ENCODE measurements around the gene PER3. TPM values are rescaled to one million over a fixed set of nuclear protein-coding genes. Genes with fewer than 3 reads are reported as not detected.

The PER3 gene
- total RNA-seq, 1 experiment from 2014 or later, result 9.0 TPM

DNA sequence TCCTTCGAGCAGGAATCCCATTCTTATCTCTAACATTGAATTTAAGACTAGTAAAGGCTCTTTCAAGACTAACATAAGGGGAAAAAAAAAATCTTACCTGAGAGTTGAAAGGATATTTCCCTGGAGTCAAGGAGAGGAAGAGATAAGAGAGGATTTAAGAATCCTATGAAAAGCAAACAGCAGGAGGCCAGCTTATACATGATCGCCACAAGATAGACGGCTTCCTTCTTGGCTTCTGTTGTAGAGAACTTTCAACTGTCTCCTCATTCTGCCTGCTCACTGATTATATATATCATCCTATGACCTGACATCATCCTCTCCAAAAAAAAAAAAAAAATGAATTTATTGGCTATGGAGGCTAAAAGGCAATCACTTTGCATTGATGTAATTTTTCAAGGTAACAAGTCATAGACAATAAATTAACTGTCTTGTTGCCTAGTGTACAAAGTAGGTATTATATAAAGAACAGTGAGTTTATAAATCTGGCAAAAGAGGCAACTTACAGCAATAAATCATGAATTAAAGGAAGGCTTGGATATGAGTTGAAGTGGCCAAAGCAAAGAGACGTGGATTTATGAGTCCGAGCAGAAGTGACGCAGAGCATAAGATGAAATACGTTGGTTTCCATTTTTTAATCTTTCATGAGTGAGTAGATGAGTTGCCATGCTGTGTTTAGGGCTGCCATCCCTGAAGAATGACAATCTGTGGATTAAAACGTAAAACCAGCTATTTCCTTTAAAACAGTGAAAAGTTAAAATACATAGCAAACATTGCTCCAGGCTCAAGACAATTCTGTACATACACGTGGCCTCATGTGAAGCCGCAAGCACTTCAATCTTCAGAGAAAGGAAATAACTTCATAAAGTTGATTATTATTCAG is 69.0 kb downstream of the PER3 start, which contains the start of gene UTS2:
TSS of gene UTS2 (minus strand) at position 262 of the 880 bp plus-strand sequence. CDS start at position 200, 62 bp downstream.
- Histone ChIP-seq H3K4me1 (ENCODE audit: insufficient read depth, low read length) (no peaks in the 10 kb centered on the region), H3K27ac (ENCODE audit: insufficient read length, low read depth, low read length) (no peak within 1 kb of the TSS), H3K4me2 (ENCODE audit: insufficient read depth, insufficient read length, low read length) (no peak within 1 kb of the TSS), H4K20me1 (ENCODE audit: control insufficient read depth, insufficient read depth, insufficient read length) (no peaks in the 10 kb centered on the region), H3K18ac (ENCODE audit: insufficient read length, low read depth, low read length) (no peak within 1 kb of the TSS), H3K9ac (ENCODE audit: extremely low read depth, insufficient read length, low read length) (no peak within 1 kb of the TSS), H3K79me1 (ENCODE audit: insufficient read depth, low read depth, low read length, poor library complexity, severe bottlenecking) (no peaks in the 10 kb centered on the region), H3K79me2 (ENCODE audit: insufficient read depth, low read length) (no peaks in the 10 kb centered on the region), H2BK120ac (ENCODE audit: low read depth, low read length, poor library complexity, severe bottlenecking) (no peak within 1 kb of the TSS), H4K5ac (ENCODE audit: insufficient read length, low read depth, low read length) (no peak within 1 kb of the TSS), H3K4ac (ENCODE audit: low read depth, low read length) (no peak within 1 kb of the TSS), H3K9me3 (ENCODE audit: control insufficient read depth, low read depth, low read length) (no peaks in the 10 kb centered on the region), H3K27me3 (ENCODE audit: insufficient read depth, low read length) (no peaks in the 10 kb centered on the region), H3K56ac (ENCODE audit: insufficient read length, low read depth, low read length) (no peak within 1 kb of the TSS), H2BK5ac (ENCODE audit: insufficient read length, low read length) (no peak within 1 kb of the TSS), H2BK20ac (ENCODE audit: low read depth, low read length, poor library complexity, severe bottlenecking) (no peak within 1 kb of the TSS), H2BK15ac (ENCODE audit: low read depth, low read length) (no peak within 1 kb of the TSS), H2AK5ac (ENCODE audit: insufficient read length, low read length) (no peak within 1 kb of the TSS), H2BK12ac (ENCODE audit: insufficient read length, low read depth, low read length) (no peak within 1 kb of the TSS), H4K8ac (replicated peaks; ENCODE audit: insufficient read length, low read depth, low read length) (no peak within 1 kb of the TSS), H3K23me2 (ENCODE audit: insufficient read length, low read depth, low read length, poor library complexity, severe bottlenecking) (no peaks in the 10 kb centered on the region), H2AFZ (ENCODE audit: low read length) (no peak within 1 kb of the TSS), H3K23ac (ENCODE audit: insufficient read length, low read depth, low read length) (no peak within 1 kb of the TSS), H3K14ac (ENCODE audit: insufficient read depth, low read length) (no peak within 1 kb of the TSS), H4K91ac (ENCODE audit: insufficient read length, low read depth, low read length) (no peak within 1 kb of the TSS), H3T11ph (ENCODE audit: low read length) (no peak within 1 kb of the TSS)
- Mint-ChIP-seq H3K4me3 (no peak within 1 kb of the TSS), H3K9me3 (no peaks in the 10 kb centered on the region), H3K36me3 (ENCODE audit: insufficient read depth in 1 of 3, low read depth in 3 of 3) (no peaks in the 10 kb centered on the region), H3K4me1 (peaks cover 14 to 16% of the 10 kb centered on the region in 2 experiments), H3K27me3 (ENCODE audit: low read depth) (peaks cover 5% of the 10 kb centered on the region), H3K27ac (no peak within 1 kb of the TSS)
- no CpG with 5 or more reads among the region's 10 CpGs for WGBS (ENCODE audit: extremely low coverage, insufficient read length, low lambda C conversion rate)
- DNase-seq, result no peak
- TF ChIP-seq, protein P1, sequence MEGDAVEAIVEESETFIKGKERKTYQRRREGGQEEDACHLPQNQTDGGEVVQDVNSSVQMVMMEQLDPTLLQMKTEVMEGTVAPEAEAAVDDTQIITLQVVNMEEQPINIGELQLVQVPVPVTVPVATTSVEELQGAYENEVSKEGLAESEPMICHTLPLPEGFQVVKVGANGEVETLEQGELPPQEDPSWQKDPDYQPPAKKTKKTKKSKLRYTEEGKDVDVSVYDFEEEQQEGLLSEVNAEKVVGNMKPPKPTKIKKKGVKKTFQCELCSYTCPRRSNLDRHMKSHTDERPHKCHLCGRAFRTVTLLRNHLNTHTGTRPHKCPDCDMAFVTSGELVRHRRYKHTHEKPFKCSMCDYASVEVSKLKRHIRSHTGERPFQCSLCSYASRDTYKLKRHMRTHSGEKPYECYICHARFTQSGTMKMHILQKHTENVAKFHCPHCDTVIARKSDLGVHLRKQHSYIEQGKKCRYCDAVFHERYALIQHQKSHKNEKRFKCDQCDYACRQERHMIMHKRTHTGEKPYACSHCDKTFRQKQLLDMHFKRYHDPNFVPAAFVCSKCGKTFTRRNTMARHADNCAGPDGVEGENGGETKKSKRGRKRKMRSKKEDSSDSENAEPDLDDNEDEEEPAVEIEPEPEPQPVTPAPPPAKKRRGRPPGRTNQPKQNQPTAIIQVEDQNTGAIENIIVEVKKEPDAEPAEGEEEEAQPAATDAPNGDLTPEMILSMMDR (conservative IDR thresholded peaks at IDR 0.05), result no peak

Measured in H9 (cell line).